GM23338 (cell line): ENCODE results near the gene KCNMA1. TPM values are rescaled to one million over a fixed set of nuclear protein-coding genes. Genes with fewer than 3 reads are reported as not detected.

Experiments used
- ATAC-seq: fragments of 200-7000 bp; cut with Tn5 transposase; 3 replicates; pipeline ENCODE4 v1.9.1; 2020
- DNase-seq: peaks from one replicate; pipeline ENCODE4 v3.0.0-alpha.2; 2015; ENCODE audit warnings: low spot score
- H2AFZ ChIP-seq: fragments of 200-600 bp; sonication (generic); 2 replicates; pipeline ENCODE4 v1.8.0; 2016; ENCODE audit warnings: antibody characterized with exemption, mild to moderate bottlenecking, moderate library complexity
- H3F3A ChIP-seq: fragments of 200-600 bp; sonication (generic); replicated peaks from 2 replicates; pipeline ENCODE4 v1.8.0; 2017; ENCODE audit warnings: antibody characterized with exemption, mixed run types, low read depth
- H3K27ac ChIP-seq: fragments of 200-600 bp; sonication (generic); 2 replicates; pipeline ENCODE4 v1.6.1; 2016; ENCODE audit warnings: low read depth
- H3K27me3 ChIP-seq: fragments of 200-600 bp; sonication (generic); 2 replicates; pipeline ENCODE4 v1.8.0; 2016; ENCODE audit warnings: mild to moderate bottlenecking, mixed run types, moderate library complexity; ENCODE audit not compliant: insufficient read depth
- H3K36me3 ChIP-seq: fragments of 200-600 bp; sonication (generic); 2 replicates; pipeline ENCODE4 v1.8.0; 2016; ENCODE audit warnings: mild to moderate bottlenecking; ENCODE audit not compliant: insufficient read depth
- H3K4me1 ChIP-seq: fragments of 200-600 bp; sonication (generic); 2 replicates; pipeline ENCODE4 v1.8.0; 2016; ENCODE audit warnings: mild to moderate bottlenecking, moderate library complexity; ENCODE audit not compliant: insufficient read depth
- H3K4me2 ChIP-seq: fragments of 200-600 bp; sonication (generic); 2 replicates; pipeline ENCODE4 v1.7.1; 2017; ENCODE audit warnings: mixed run types
- H3K4me3 ChIP-seq: fragments of 200-600 bp; sonication (generic); 2 replicates; pipeline ENCODE4 v1.6.1; 2016; ENCODE audit warnings: mixed run types
- H3K79me2 ChIP-seq: fragments of 200-600 bp; sonication (generic); replicated peaks from 2 replicates; pipeline ENCODE4 v1.8.0; 2017; ENCODE audit warnings: mild to moderate bottlenecking; ENCODE audit not compliant: insufficient read depth
- H3K9me2 ChIP-seq: fragments of 200-600 bp; sonication (generic); 2 replicates; pipeline ENCODE4 v1.8.0; 2017; ENCODE audit not compliant: insufficient read depth
- H4K20me1 ChIP-seq: fragments of 200-600 bp; sonication (generic); replicated peaks from 2 replicates; pipeline ENCODE4 v1.8.0; 2017; ENCODE audit warnings: mild to moderate bottlenecking; ENCODE audit not compliant: insufficient read depth
- H3K27ac Mint-ChIP-seq: 2 replicates; pipeline ENCODE4 v1.8.0; 2020; ENCODE audit warnings: inconsistent platforms, mild to moderate bottlenecking, moderate library complexity, mixed read lengths
- H3K27me3 Mint-ChIP-seq: 3 replicates; pipeline ENCODE4 v1.8.0; 2022; ENCODE audit warnings: low read depth, mild to moderate bottlenecking, moderate library complexity, mixed read lengths, inconsistent platforms; ENCODE audit not compliant: insufficient read depth, poor library complexity
- H3K36me3 Mint-ChIP-seq: 3 replicates; pipeline ENCODE4 v1.8.0; 2021; ENCODE audit warnings: low read depth, mild to moderate bottlenecking, inconsistent platforms, moderate library complexity, mixed read lengths
- H3K4me1 Mint-ChIP-seq: 3 replicates; pipeline ENCODE4 v1.8.0; 2020; ENCODE audit warnings: mild to moderate bottlenecking, inconsistent platforms, mixed read lengths
- H3K4me3 Mint-ChIP-seq: 3 replicates; pipeline ENCODE4 v1.8.0; 2021; ENCODE audit warnings: moderate library complexity, mild to moderate bottlenecking, inconsistent platforms, mixed read lengths
- H3K9me3 Mint-ChIP-seq: 3 replicates; pipeline ENCODE4 v1.8.0; 2020; ENCODE audit warnings: moderate library complexity, mild to moderate bottlenecking, inconsistent platforms, mixed read lengths
- CREB1 ChIP-seq: fragments of 250-450 bp; sonication (Bioruptor Pico); IDR thresholded peaks from 2 replicates; pipeline ENCODE4 v1.5.0; 2020; ENCODE audit warnings: low read depth, mild to moderate bottlenecking, moderate library complexity
- JUNB ChIP-seq: IDR thresholded peaks from one replicate; pipeline ENCODE4 v1.6.1; 2016; ENCODE audit warnings: antibody characterized with exemption; ENCODE audit not compliant: unreplicated experiment
- POLR2AphosphoS5 ChIP-seq: IDR thresholded peaks from 2 replicates; pipeline ENCODE4 v1.6.1; 2016; ENCODE audit warnings: antibody characterized with exemption, low read depth
- ZNF331 ChIP-seq: fragments of 250-450 bp; sonication (Bioruptor Pico); IDR thresholded peaks from 2 replicates; pipeline ENCODE4 v1.5.0; 2020; ENCODE audit warnings: low read depth, mild to moderate bottlenecking, moderate library complexity
- polyA plus RNA-seq: library from polyadenylated mRNA; unstranded; fragments of >200 nt; fragmentation: Nextera tagmentation; extraction: Ambion mirVana; gene quantifications from 2 replicates; pipeline ENCODE4 v1.2.1, GENCODE V29; 2016
- total RNA-seq: library from RNA; depleted of rRNA; stranded (reverse); fragments of >200 nt; shearing (Covaris generic); gene quantifications from 2 replicates; pipeline ENCODE4 v1.2.3, GENCODE V29; 2014
- TF ChIP-seq, protein P1 (sequence below): fragments of 250-450 bp; sonication (Bioruptor Pico); IDR thresholded peaks from 2 replicates; pipeline ENCODE4 v1.5.0; 2020; ENCODE audit warnings: mild to moderate bottlenecking, moderate library complexity
- TF ChIP-seq, protein P2 (sequence below): IDR thresholded peaks from 2 replicates; pipeline ENCODE4 v1.6.1; 2016; ENCODE audit warnings: antibody characterized with exemption
- TF ChIP-seq, protein P3 (sequence below), 2 experiments: fragments of 200-600 bp in 1 of 2; sonication (generic) in 1 of 2; conservative IDR thresholded peaks; 2 replicates each; pipeline versions ENCODE4 v1.5.1 to v1.6.1; 2016 to 2017; ENCODE audit warnings: antibody characterized with exemption in 2 of 2, low read depth in 2 of 2, mild to moderate bottlenecking in 2 of 2, moderate library complexity in 1 of 2

The KCNMA1 gene
- total and polyA plus RNA-seq, 2 experiments from 2014 or later = 8.2 to 9.0 TPM

DNA sequence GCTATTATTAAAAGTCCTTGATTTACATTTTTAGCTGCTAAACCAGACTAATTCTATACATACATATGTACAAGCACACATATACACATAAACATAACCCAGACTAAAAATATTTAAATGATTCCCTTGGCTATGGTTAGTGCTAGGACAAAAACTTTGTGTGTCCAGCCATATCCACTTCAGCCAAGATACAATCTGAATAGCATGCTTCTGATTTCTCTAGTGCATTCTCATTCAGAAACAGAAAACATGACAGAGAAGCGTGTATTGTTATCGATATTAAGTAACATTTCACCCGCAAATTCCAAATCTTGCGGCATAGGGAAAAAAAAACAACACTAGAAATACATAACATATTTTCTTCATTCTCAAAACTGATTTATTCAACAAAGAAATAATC is 569.3 kb downstream of the KCNMA1 start (continued):
- TF ChIP-seq, protein P1, sequence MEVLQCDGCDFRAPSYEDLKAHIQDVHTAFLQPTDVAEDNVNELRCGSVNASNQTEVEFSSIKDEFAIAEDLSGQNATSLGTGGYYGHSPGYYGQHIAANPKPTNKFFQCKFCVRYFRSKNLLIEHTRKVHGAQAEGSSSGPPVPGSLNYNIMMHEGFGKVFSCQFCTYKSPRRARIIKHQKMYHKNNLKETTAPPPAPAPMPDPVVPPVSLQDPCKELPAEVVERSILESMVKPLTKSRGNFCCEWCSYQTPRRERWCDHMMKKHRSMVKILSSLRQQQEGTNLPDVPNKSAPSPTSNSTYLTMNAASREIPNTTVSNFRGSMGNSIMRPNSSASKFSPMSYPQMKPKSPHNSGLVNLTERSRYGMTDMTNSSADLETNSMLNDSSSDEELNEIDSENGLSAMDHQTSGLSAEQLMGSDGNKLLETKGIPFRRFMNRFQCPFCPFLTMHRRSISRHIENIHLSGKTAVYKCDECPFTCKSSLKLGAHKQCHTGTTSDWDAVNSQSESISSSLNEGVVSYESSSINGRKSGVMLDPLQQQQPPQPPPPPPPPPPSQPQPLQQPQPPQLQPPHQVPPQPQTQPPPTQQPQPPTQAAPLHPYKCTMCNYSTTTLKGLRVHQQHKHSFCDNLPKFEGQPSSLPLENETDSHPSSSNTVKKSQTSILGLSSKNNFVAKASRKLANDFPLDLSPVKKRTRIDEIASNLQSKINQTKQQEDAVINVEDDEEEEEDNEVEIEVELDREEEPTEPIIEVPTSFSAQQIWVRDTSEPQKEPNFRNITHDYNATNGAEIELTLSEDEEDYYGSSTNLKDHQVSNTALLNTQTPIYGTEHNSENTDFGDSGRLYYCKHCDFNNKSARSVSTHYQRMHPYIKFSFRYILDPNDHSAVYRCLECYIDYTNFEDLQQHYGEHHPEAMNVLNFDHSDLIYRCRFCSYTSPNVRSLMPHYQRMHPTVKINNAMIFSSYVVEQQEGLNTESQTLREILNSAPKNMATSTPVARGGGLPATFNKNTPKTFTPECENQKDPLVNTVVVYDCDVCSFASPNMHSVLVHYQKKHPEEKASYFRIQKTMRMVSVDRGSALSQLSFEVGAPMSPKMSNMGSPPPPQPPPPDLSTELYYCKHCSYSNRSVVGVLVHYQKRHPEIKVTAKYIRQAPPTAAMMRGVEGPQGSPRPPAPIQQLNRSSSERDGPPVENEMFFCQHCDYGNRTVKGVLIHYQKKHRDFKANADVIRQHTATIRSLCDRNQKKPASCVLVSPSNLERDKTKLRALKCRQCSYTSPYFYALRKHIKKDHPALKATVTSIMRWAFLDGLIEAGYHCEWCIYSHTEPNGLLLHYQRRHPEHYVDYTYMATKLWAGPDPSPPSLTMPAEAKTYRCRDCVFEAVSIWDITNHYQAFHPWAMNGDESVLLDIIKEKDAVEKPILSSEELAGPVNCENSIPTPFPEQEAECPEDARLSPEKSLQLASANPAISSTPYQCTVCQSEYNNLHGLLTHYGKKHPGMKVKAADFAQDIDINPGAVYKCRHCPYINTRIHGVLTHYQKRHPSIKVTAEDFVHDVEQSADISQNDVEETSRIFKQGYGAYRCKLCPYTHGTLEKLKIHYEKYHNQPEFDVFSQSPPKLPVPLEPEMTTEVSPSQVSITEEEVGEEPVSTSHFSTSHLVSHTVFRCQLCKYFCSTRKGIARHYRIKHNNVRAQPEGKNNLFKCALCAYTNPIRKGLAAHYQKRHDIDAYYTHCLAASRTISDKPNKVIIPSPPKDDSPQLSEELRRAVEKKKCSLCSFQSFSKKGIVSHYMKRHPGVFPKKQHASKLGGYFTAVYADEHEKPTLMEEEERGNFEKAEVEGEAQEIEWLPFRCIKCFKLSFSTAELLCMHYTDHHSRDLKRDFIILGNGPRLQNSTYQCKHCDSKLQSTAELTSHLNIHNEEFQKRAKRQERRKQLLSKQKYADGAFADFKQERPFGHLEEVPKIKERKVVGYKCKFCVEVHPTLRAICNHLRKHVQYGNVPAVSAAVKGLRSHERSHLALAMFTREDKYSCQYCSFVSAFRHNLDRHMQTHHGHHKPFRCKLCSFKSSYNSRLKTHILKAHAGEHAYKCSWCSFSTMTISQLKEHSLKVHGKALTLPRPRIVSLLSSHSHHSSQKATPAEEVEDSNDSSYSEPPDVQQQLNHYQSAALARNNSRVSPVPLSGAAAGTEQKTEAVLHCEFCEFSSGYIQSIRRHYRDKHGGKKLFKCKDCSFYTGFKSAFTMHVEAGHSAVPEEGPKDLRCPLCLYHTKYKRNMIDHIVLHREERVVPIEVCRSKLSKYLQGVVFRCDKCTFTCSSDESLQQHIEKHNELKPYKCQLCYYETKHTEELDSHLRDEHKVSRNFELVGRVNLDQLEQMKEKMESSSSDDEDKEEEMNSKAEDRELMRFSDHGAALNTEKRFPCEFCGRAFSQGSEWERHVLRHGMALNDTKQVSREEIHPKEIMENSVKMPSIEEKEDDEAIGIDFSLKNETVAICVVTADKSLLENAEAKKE = no peak
- TF ChIP-seq, protein P2, sequence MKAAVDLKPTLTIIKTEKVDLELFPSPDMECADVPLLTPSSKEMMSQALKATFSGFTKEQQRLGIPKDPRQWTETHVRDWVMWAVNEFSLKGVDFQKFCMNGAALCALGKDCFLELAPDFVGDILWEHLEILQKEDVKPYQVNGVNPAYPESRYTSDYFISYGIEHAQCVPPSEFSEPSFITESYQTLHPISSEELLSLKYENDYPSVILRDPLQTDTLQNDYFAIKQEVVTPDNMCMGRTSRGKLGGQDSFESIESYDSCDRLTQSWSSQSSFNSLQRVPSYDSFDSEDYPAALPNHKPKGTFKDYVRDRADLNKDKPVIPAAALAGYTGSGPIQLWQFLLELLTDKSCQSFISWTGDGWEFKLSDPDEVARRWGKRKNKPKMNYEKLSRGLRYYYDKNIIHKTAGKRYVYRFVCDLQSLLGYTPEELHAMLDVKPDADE = no peak

DNA sequence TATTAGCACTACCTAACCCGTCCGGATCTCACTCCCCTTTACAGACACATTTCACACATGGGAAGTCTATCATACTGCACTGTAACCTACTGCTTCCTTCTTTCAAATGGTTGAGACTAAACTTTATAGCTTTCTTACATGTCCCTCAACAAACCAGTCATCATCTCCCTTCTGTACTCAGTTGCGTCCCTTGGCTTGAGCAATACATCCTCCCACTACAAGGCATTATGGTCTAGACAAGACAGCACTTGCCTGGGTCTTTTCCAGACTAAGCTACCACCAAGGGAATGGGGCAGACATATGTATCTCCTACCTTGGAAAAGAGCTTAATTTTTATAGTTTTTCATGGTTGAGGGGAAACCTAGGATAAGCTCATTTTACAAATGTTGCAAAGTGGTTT is 575.2 kb downstream of the KCNMA1 start:
- Histone ChIP-seq H3F3A (no peaks in the 10 kb centered on the region), H3K9me2 (peaks cover 9% of the 10 kb centered on the region; the same call in 1 of the 2 replicates), H4K20me1 (no peaks in the 10 kb centered on the region), H3K27me3 (no peaks in the 10 kb centered on the region), H2AFZ (no peak overlapping the region), H3K79me2 (no peaks in the 10 kb centered on the region), H3K27ac (no peak overlapping the region), H3K4me2 (no peak overlapping the region), H3K36me3 (no peaks in the 10 kb centered on the region), H3K4me1 (no peaks in the 10 kb centered on the region), H3K4me3 (no peak overlapping the region)
- ATAC-seq (no peak), DNase-seq (no peak)
- no peak overlapping the region for H3K4me3 Mint-ChIP-seq
- H3K9me3 Mint-ChIP-seq = peaks cover 3% of the 10 kb centered on the region; the same call in 2 of the 3 replicates
- H3K36me3 Mint-ChIP-seq = no peaks in the 10 kb centered on the region
- no peaks in the 10 kb centered on the region for H3K27me3 Mint-ChIP-seq
- H3K27ac Mint-ChIP-seq = no peak overlapping the region
- peaks cover 7% of the 10 kb centered on the region; the same call in 2 of the 3 replicates for H3K4me1 Mint-ChIP-seq
- TF ChIP-seq JUNB = no peak
- no peak for TF ChIP-seq POLR2AphosphoS5
- TF ChIP-seq, protein P3, sequence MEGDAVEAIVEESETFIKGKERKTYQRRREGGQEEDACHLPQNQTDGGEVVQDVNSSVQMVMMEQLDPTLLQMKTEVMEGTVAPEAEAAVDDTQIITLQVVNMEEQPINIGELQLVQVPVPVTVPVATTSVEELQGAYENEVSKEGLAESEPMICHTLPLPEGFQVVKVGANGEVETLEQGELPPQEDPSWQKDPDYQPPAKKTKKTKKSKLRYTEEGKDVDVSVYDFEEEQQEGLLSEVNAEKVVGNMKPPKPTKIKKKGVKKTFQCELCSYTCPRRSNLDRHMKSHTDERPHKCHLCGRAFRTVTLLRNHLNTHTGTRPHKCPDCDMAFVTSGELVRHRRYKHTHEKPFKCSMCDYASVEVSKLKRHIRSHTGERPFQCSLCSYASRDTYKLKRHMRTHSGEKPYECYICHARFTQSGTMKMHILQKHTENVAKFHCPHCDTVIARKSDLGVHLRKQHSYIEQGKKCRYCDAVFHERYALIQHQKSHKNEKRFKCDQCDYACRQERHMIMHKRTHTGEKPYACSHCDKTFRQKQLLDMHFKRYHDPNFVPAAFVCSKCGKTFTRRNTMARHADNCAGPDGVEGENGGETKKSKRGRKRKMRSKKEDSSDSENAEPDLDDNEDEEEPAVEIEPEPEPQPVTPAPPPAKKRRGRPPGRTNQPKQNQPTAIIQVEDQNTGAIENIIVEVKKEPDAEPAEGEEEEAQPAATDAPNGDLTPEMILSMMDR (conservative IDR thresholded peaks at IDR 0.05; ENCODE audit: low read depth in 2 of 2) = no peak
- TF ChIP-seq, protein P1 = no peak
- TF ChIP-seq ZNF331 (CRISPR knock-in tag) = no peak
- TF ChIP-seq CREB1 = no peak
